Stimulated activated CD8-positive, alpha-beta memory T cell treated with anti-CD3 and anti-CD28 coated beads, Interleukin-7, amount 100 ng/mL, for 1 hour (primary cell): ENCODE data around the gene RHBDD1.

Experiments
- DNase-seq, 2 donors: peaks; one replicate each; pipeline ENCODE4 v3.0.0-alpha.2; 2020; ENCODE audit warnings: low read depth in 2 of 2

Gene RHBDD1

DNA sequence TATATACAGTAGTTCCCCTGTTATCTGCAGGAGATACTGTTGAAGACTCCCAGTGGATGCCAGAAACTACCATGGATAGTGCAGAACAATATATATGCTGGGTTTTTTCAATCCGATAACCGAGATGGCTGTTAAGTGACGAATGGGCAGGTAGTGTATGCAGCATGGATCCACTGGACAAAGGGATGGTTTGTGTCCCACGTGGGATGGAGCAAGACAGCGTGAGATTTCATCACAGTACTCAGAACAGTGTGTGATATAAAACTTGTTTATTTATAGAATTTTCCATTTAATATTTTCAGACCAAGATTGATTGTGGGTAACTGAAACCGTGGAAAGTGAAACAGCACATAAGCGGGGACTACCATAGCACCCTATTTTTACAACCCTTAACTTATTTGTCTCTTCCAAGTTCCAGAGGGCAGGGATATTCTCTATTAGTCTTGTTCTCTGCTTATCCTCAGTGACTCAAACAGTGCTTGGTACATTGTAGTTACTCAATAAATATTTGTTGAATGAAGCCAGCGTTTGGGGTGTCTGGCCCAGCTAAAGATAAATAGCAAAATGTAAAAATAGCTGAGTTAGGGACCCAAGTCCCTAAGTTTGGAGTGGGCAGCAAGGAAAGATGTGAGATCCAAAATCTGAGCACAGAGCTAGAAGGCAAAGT is 50.0 kb downstream of the RHBDD1 start:
- DNase-seq, result no peak

DNA sequence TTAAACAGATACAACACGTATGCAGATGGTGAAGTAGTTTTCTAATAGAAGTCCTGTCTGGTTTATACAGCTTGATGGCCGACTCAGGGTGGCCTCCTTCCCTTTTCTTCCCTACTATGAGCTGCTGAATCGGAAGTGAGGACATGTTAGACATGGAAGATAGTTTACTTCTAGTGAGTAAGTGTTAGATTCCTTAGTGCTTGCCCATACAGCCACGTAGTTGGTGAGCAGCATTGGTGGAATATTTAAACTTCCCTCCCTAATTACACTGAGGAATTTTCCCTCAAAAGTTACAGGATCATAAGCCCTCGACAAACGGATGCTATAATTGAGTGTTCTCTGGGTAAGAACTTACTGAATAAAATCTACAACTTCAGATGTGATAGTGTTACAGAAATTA is 52.1 kb downstream of the RHBDD1 start:
- DNase-seq, result no peak

- no peak for DNase-seq
These were observed 52.6 kb downstream of the RHBDD1 start for GRCh38 chr2:226888378-226888965.

GRCh38 chr2:226888971-226889370 is 53.1 kb downstream of the RHBDD1 start:
- DNase-seq, result no peak

GRCh38 chr2:226890286-226890685 is 54.4 kb downstream of the RHBDD1 start:
- DNase-seq, result no peak

DNA sequence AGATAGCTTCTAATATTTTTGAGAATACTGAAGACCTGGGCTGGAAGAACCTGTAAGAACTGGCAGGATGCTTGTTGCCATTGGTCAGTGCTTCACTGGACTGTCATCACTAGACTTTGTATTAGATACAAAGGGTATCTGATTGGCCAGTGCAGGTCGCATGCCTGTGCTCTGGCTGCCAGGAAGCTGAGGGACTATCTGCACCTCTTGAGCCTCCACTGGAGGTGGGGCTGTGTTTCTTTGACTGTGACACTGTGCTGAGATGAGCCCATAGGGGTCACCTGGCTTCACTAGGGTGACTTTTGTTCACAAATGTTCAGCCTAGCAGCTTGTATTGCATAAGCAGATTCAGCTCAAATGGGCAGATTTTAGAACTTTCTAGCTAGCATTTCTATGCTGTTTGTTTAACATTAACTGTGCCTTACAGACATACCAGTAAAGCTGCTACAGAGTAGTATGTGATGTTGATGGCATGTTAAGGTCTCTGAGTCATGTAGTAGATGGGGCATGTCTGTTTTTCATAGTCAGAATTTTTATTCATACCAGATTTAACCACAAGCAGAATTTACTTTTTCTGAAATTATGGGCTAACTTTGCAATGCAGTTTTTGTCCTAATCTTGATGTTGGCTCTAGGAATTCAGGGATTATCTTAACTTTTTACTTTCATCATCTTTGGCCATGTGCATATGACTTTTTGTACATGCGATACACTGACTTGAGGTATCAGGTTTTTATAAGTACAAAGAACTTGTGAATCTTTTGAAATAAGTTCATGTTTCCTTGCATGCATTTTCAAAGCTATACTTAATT is 56.1 kb downstream of the RHBDD1 start:
- no peak for DNase-seq

DNA sequence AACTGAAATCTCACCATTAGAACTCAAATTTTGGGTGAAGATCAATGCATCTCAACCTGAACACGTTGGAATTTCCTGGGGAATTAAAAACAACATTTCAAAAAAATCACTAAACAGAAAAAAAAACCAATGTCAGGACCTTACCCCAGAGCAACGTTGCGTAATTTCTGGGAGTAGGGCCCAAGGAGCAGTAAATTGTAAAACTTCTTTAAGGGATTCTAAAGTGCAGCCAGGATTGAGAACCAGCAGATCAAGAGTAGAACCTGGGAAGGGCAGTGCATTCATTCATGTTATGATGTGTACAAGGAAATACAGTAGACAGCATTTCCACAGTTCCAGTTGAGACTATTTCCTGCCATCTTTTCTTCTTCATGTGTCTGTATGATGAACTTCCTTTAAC is 56.9 kb downstream of the RHBDD1 start:
- no peak for DNase-seq

DNA sequence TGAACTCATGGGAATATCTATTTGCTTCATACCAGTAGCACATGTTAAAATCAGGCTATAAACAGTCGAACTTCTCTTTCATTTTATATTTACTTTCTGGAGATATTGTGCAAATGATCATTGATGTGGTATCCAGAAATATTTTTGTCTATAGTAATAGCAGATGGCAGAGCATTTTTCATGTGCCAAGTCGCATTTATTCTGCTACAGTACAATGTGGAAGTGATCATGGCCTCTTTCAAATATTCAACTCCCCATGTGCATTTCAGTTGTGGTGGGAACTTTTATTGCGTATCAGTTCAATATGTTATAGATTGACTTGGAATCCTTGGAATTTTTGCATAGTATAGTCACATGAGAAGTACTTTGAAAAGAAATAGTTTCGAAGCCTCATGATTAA is 57.4 kb downstream of the RHBDD1 start:
- no peak for DNase-seq

GRCh38 chr2:226894752-226895151 is 58.9 kb downstream of the RHBDD1 start:
- DNase-seq, result no peak

DNA sequence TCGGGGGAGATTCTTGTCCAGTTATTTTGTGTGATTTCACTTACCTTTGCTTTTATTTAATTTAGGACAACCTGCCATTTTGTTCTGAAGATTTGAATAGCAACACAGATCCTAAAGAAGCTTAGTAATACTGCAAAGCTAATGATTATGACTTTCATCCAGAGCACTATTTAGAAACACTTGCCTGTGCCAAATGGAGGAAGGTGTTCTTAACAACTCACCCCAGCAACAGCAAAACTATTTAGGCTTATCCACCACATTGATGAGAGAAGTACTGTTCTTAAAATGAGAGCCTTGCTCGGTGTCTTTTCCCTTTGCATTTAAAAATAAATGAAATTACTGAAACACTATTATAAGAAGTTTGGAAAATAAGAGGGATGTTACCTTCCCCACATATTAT is 59.7 kb downstream of the RHBDD1 start:
- no peak for DNase-seq

- no peak for DNase-seq
These were observed 62.3 kb downstream of the RHBDD1 start for GRCh38 chr2:226898121-226898520.

GRCh38 chr2:226898897-226899296 is 63.0 kb downstream of the RHBDD1 start:
- no peak for DNase-seq

GRCh38 chr2:226902041-226902966 is 66.5 kb downstream of the RHBDD1 start:
- DNase-seq, result no peak

DNA sequence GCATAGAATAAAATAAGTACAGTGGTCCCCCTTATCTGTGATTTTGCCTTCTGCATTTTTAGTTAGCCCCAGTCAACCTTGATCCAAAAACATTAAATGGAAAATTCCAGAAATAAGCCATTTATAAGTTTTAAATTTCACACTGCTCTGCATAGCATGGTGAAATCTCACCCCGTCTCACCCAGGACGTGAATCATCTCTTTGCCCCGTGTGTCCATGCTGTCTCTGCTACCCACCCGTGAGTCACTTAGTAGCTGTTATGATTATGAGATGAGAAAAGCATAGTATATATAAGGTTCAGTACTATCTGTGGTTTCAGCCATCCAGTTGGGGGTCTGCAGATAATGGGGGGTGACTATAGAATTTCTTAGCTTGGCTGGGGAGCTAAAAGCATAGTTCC is 67.3 kb downstream of the RHBDD1 start:
- DNase-seq, result no peak

- no peak for DNase-seq
These were observed 68.7 kb downstream of the RHBDD1 start for GRCh38 chr2:226904592-226904991.

DNA sequence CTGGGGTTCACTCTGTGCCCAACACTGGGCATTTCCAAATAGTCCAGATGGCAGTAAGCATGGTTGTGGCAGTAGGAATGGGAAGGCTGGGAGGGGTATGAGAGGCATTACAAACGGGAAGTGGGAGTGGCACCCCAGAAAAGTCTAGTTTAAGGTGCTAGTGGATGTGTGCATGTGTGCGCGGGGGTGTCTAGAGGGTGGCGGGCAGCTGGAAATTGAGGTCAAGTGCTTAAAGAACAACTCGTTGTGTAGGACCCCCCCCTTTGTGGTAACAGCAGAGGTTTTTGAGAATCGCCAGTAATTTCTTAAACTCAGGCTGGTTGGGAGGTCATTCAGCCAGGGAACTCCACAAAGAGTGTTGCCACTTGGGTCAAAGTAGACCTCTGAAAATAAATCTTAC is 69.9 kb downstream of the RHBDD1 start:
- DNase-seq, result no peak

DNA sequence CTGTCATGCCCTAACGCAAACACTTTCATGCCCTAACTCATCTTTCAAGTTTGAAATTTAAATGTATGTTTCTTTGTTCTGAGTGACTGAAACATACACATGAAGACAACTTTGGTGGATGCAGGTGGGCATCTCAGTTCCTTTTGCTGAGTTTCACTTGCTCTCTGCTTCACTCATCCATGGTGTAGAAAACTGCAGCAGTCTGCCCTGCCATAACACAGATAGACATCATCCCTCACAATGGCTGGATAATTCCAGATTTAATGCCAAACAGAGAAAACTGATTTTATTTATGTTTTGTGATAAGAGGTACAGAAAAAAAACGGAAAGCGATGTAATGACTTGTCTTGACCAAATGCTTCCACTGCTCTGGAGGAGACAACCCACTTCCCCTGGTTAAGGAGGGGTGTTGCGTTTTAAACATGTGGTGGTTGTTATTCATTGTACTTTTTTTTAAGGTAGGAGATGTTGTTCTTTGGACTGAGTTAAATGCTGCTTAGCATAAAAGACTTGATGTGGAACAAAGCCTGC is 70.4 kb downstream of the RHBDD1 start:
- DNase-seq, result no peak

GRCh38 chr2:226909126-226909525 is 73.3 kb downstream of the RHBDD1 start:
- DNase-seq, result no peak

DNA sequence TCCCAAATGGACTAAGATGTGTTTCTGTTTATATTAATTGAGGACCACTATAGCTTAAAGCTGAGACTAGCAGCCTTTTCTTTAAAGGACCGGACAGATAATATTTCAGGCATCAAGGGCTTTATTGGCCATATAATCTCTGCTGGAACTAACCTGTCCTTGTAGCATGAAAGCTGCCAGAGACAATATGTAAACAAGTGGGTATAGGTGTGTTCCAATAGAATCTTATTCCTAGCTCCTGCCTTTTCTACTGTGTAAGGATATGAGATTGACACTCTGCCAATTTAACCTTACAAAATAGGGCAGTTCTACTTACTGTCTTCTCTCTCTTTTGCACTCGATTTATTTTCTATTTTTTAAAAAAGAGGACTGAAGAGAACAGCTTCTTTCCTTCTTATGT is 74.0 kb downstream of the RHBDD1 start:
- DNase-seq, result no peak

DNA sequence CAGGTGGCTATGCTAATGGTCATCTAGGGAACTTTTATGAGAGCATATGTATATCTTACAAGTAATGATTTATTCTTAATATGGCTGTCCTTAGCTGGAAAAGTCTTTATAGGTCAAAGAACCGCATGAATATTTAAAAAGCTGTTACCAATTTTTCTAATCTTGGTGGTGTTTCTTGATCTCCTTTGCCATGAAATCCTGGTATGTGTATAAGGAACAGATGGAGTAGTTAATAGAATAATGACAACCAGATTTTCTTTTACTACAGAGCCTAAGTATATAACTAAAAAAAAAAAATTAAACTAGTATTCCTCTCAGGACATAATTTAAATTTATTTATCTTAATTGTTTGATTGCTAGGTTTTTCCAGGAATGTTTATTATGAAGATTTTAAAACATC is 74.5 kb downstream of the RHBDD1 start:
- no peak for DNase-seq

DNA sequence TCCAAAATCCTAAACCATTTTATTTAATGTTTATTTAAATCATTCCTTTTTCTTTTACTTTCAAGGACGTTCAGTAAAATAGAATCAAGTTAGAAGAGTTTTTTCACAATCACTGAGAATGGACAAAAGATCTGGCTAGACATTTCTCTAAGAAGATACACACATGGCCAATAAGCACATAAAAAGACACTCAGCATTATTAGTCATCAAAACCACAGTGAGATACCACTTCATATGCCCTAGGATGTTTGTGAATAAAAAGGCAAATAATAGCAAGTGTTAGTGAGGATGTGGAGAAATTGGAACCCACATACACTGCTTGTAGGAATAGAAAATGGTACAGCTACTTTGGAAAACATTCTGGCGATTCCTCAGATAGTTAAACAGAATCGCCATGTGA is 76.1 kb downstream of the RHBDD1 start:
- DNase-seq, result no peak

- no peak for DNase-seq
These were observed 77.8 kb downstream of the RHBDD1 start for GRCh38 chr2:226913641-226914040.
